MCF 10A (cell line): Measurements from ENCODE around the gene INSC. TPM values are rescaled to one million over a fixed set of nuclear protein-coding genes. Genes with fewer than 3 reads are reported as not detected.

ENCODE experiments used
- BruUV-seq: library from RNA; stranded (reverse); fragments of 400-500 nt; replicated peaks from 2 replicates; lab custom pipeline; 2021; lab: Mats Ljungman, UMichigan
- CTCF ChIA-PET: fragments of 300-600 bp; sonication (Branson Sonifier 250); formaldehyde crosslinking; extraction: SDS; loops from one replicate; lab custom pipeline; 2021; ENCODE audit warnings: antibody characterized with exemption, inconsistent platforms; lab: Yijun Ruan, JAX
- POLR2A ChIA-PET: fragments of 300-600, 350-650 bp; sonication (Branson Sonifier 250); formaldehyde crosslinking; extraction: SDS; loops from one replicate; lab custom pipeline; 2020; ENCODE audit warnings: antibody characterized with exemption, inconsistent platforms; lab: Yijun Ruan, JAX
- DNase-seq: peaks from one replicate; pipeline ENCODE4 v3.0.0-alpha.2; 2018; ENCODE audit not compliant: unreplicated experiment
- H3K27ac Mint-ChIP-seq: one replicate; pipeline ENCODE4 v1.8.0; 2022; ENCODE audit warnings: mild to moderate bottlenecking, low read depth, mixed read lengths; ENCODE audit not compliant: unreplicated experiment
- H3K27me3 Mint-ChIP-seq: one replicate; pipeline ENCODE4 v1.8.0; 2022; ENCODE audit warnings: mixed read lengths; ENCODE audit not compliant: insufficient read depth, unreplicated experiment
- H3K36me3 Mint-ChIP-seq: one replicate; pipeline ENCODE4 v1.8.0; 2022; ENCODE audit warnings: mild to moderate bottlenecking, moderate library complexity, mixed read lengths; ENCODE audit not compliant: insufficient read depth, unreplicated experiment
- H3K4me1 Mint-ChIP-seq: one replicate; pipeline ENCODE4 v1.8.0; 2022; ENCODE audit warnings: mixed read lengths; ENCODE audit not compliant: insufficient read depth, unreplicated experiment
- H3K4me3 Mint-ChIP-seq: one replicate; pipeline ENCODE4 v1.8.0; 2022; ENCODE audit warnings: mild to moderate bottlenecking, moderate library complexity, mixed read lengths; ENCODE audit not compliant: unreplicated experiment
- H3K9me3 Mint-ChIP-seq: one replicate; pipeline ENCODE4 v1.8.0; 2022; ENCODE audit warnings: mixed read lengths; ENCODE audit not compliant: unreplicated experiment
- CTCF ChIP-seq: fragments of 200-600 bp; IDR thresholded peaks from one replicate; pipeline ENCODE4 v1.8.0; 2022; ENCODE audit warnings: antibody characterized with exemption, mild to moderate bottlenecking; ENCODE audit not compliant: unreplicated experiment
- intact Hi-C: fragments of 100-400 bp; cut with micrococcal nuclease; formaldehyde crosslinking; loops from 2 replicates; pipeline ENCODE4 v1.14.1; 2022
- total RNA-seq: library from RNA; stranded (reverse); gene quantifications from 2 replicates; pipeline ENCODE4 v1.2.3, GENCODE V29; 2022

The INSC gene
- total RNA-seq, 1 experiment from 2014 or later = 5.8 TPM

GRCh38 chr11:15217416-15217815, 102.7 kb downstream of the INSC start:
- BruUV-seq = no TSS peak
- DNase-seq = no peak
- ChIA-PET CTCF (interaction anchor here (0.6 to 2.9 kb wide), 7 partner anchors 10 to 1528 kb away, joined by 3 to 25 read pairs (median 4); no protein-coding TSS in a partner anchor), POLR2A (no interaction called here)
- Mint-ChIP-seq H3K36me3 (no peaks in the 10 kb centered on the region), H3K9me3 (no peaks in the 10 kb centered on the region), H3K27ac (no peak overlapping the region), H3K27me3 (no peaks in the 10 kb centered on the region), H3K4me1 (no peaks in the 10 kb centered on the region), H3K4me3 (no peak overlapping the region)
- TF ChIP-seq CTCF = no peak
- intact Hi-C loops = no loop called here

- no peaks in the 10 kb centered on the region for H3K27me3 Mint-ChIP-seq
- ChIA-PET POLR2A (no interaction called here), CTCF (no interaction called here)
- H3K27ac Mint-ChIP-seq = no peak overlapping the region
- no peaks in the 10 kb centered on the region for H3K9me3 Mint-ChIP-seq
- no peaks in the 10 kb centered on the region for H3K36me3 Mint-ChIP-seq
- DNase-seq = peak; percentile 13
- TF ChIP-seq CTCF = no peak
- no TSS peak for BruUV-seq
- intact Hi-C loops = no loop called here
- no peaks in the 10 kb centered on the region for H3K4me1 Mint-ChIP-seq
- no peak overlapping the region for H3K4me3 Mint-ChIP-seq
Measured at GRCh38 chr11:15222777-15223176, 108.1 kb downstream of the INSC start.

- no peaks in the 10 kb centered on the region for H3K36me3 Mint-ChIP-seq
- H3K4me3 Mint-ChIP-seq = no peak overlapping the region
- no peaks in the 10 kb centered on the region for H3K27me3 Mint-ChIP-seq
- intact Hi-C loops = no loop called here
- H3K9me3 Mint-ChIP-seq = no peaks in the 10 kb centered on the region
- H3K4me1 Mint-ChIP-seq = no peaks in the 10 kb centered on the region
- peak; percentile 47 for DNase-seq
- ChIA-PET POLR2A (no interaction called here), CTCF (interaction anchor here (0.6 kb wide), 1 partner anchor 13 kb away, joined by 4 read pairs; no protein-coding TSS in a partner anchor)
- BruUV-seq = no TSS peak
- no peak overlapping the region for H3K27ac Mint-ChIP-seq
- no peak for TF ChIP-seq CTCF
Measured at GRCh38 chr11:15223318-15223717, 108.6 kb downstream of the INSC start.

- no TSS peak for BruUV-seq
- H3K27me3 Mint-ChIP-seq = no peaks in the 10 kb centered on the region
- ChIA-PET CTCF (interaction anchor here (0.5 to 1.2 kb wide), 4 partner anchors 16 to 69 kb away, joined by 3 to 5 read pairs (median 3); no protein-coding TSS in a partner anchor), POLR2A (no interaction called here)
- H3K36me3 Mint-ChIP-seq = no peaks in the 10 kb centered on the region
- H3K27ac Mint-ChIP-seq = no peak overlapping the region
- no peak for DNase-seq
- TF ChIP-seq CTCF = no peak
- H3K9me3 Mint-ChIP-seq = no peaks in the 10 kb centered on the region
- no peaks in the 10 kb centered on the region for H3K4me1 Mint-ChIP-seq
- no peak overlapping the region for H3K4me3 Mint-ChIP-seq
- intact Hi-C loops = no loop called here
Measured at GRCh38 chr11:15224466-15224865, 109.7 kb downstream of the INSC start.
